Stimulated activated CD8-positive, alpha-beta memory T cell treated with anti-CD3 and anti-CD28 coated beads, Interleukin-12 subunit alpha, Interleukin-12 subunit beta, amount 100 ng/mL, for 24 hours (primary cell): Measurements from ENCODE around the gene ROR2.
"Not testable (repeated sequence)": the region's sequence is repeated elsewhere in the genome, so short reads cannot be mapped to it uniquely, and the experiment has no call there.

ENCODE experiments used
- DNase-seq: peaks from one replicate; pipeline ENCODE4 v3.0.0-alpha.2; 2020; ENCODE audit errors: extremely low read depth

The ROR2 gene

DNA sequence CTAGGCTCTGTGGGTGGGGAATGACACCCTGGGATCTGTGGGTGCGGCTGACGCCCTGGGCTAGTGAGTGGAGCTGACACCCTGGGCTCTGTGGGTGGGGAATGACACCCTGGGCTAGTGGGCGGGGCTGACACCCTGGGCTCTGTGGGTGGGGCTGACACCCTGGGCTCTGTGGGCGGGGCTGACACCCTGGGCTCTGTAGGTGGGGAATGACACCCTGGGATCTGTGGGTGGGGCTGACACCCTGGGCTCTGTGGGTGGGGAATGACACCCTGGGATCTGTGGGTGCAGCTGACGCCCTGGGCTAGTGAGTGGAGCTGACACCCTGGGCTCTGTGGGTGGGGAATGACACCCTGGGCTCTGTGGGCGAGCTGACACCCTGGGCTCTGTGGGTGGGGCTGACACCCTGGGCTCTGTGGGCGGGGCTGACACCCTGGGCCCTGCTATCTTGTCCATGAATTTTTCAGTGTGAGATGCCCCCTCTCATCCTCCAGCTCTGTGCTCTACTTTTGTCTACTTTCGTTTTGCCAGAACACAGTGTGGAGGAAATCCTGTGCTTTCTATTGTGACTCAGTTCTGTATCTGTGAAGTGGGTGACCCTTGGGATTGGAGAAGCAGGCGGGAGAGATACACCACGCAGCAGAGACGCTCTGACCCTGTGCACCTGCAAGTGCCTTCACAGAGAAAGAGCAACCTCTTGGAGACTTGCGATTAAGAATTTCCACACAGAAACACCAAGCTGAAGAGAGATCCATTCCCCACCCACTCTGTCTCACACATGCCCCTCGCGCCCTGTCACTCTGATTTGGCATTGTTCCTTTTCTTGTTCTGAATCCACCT is 151.5 kb downstream of the ROR2 start:
- not testable (repeated sequence) for DNase-seq

GRCh38 chr9:91797517-91797916 is 152.5 kb downstream of the ROR2 start:
- not testable (repeated sequence) for DNase-seq

DNA sequence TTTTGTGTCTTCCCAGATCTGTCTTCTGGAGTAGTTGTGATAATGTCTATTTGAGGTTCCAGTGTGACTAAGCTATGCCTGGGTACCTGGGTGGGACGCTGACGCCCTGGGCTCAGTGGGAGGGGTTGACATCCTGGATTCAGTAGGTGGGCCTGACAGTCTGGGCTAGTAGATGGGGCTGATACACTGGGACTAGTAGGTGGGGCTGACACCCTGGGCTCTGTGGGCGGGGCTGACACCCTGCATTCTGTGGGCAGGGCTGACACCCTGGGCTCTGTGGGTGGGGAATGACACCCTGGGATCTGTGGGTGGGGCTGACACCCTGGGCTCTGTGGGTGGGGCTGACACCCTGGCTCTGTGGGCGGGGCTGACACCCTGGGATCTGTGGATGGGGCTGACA is 153.5 kb downstream of the ROR2 start:
- not testable (repeated sequence) for DNase-seq

GRCh38 chr9:91795598-91796241 is 154.3 kb downstream of the ROR2 start:
- no peak for DNase-seq

DNA sequence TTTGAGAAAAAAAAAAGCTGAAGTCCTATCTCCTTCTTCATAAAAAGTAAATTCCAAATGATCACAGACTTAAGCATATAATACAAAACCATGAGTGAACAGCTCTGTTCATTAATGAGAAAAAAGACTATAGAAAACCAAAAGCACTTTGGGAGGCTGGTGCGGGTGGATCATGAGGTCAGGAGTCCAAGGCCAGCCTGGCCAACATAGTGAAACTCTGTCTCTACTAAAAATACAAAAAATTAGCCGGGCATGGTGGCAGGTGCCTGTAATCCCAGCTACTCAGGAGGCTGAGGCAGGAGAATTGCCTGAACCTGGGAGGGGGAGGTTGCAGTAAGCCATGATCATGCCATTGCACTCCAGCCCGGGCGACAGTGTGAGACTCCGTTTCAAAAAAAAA is 156.7 kb downstream of the ROR2 start:
- not testable (repeated sequence) for DNase-seq

- DNase-seq: no peak
These were observed 159.1 kb downstream of the ROR2 start for GRCh38 chr9:91790917-91791316.

DNA sequence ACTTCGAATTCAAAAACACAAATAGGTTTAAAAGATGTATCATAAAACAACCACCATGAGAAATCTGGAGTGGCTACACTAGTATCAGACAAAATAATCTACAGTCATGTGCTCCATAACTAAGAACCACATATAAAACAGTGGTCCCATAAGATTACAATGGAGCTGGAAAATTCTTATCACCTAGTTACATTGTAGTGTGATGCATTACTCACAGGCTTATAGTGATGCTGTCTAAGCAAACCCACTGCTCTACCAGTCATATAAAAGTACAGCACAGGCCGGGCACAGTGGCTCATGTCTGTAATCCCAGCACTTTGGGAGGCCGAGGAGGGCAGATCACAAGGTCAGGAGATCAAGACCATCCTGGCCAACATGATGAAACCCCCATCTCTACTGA is 160.1 kb downstream of the ROR2 start:
- DNase-seq: no peak

DNA sequence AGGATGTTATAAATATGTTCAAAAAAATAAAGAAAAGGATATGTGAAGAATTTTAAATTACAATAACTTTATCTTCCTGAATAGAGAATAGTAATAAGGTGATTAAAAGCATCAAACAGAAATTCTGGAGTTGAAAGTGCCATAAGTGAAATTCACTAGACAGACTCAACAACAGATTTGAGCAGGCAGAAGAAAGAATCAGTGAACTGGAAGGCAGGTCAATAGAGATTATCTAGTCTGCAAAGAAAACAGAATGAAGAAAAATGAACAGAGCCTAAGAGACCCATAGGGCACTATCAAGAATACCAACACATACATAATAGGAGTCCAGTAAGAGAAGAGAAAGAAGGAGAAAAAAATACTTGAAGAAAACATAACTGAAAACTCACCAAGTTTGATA is 162.1 kb downstream of the ROR2 start:
- no peak for DNase-seq

GRCh38 chr9:91786132-91786896 is 163.7 kb downstream of the ROR2 start:
- DNase-seq: no peak

- no peak for DNase-seq
These were observed 164.6 kb downstream of the ROR2 start for GRCh38 chr9:91785447-91785842.

- DNase-seq: no peak
These were observed 165.2 kb downstream of the ROR2 start for GRCh38 chr9:91784673-91785446.

- DNase-seq: no peak
These were observed 166.0 kb downstream of the ROR2 start for GRCh38 chr9:91783876-91784672.

DNA sequence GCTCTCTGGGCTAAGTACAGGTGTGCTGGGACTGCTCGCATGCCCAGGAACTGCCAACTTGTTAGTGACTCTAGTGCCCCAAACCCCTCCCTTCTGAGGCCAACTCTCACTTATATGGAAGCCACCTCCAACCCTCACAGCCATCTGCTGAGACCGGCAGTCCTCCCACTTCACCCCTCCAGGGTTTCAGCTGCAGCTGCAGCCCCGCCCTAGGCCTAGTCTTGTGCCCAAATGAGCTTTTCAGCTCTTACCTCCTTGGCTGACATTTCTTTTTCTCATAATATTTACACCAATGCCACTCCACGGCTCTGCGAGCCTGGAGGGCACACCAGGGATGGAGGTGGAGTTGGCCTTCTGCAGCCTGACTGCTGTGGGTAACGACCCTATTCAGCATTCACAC is 166.6 kb downstream of the ROR2 start:
- DNase-seq: no peak

GRCh38 chr9:91782708-91783214 is 167.3 kb downstream of the ROR2 start:
- no peak for DNase-seq

DNA sequence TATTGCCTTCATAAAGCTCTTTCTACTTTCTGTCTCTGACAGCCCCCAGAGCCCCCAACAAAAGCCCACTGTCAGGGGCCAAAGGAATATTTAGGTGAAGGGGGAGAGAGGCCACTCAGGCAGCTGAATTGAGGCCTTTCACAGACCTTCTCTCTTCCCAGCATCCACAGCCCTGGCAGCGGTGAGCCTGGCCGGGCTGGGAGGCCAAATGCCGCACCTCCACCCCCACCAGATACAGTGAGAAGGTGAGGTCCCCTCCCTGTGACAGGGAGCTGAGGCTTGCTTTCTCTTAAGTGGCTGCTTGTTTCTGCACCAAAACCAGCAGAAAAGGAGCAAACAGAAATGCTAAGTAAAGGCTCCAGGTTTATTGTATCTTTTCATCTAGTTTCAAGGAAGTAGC is 168.1 kb downstream of the ROR2 start:
- DNase-seq: no peak

DNA sequence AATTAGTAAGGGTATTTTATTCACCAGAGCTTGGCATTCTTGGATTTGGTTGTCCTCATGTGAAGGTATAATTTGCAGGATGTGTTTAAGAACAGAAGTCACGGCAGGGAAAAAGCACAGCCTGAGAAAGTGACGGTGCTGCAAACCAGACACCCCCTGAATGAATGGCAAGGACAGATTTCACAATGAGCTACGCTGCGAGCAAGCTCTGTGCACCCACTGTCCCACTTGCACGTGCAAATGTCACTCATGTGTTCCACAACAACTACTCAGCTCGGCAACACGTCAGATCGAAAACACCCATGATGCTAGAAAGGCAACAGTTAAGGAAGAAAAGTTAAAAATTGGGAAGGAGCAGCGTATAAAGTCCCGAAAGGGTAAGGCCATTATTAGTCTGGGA is 168.9 kb downstream of the ROR2 start:
- no peak for DNase-seq

GRCh38 chr9:91778031-91778430 is 172.0 kb downstream of the ROR2 start:
- no peak for DNase-seq

DNA sequence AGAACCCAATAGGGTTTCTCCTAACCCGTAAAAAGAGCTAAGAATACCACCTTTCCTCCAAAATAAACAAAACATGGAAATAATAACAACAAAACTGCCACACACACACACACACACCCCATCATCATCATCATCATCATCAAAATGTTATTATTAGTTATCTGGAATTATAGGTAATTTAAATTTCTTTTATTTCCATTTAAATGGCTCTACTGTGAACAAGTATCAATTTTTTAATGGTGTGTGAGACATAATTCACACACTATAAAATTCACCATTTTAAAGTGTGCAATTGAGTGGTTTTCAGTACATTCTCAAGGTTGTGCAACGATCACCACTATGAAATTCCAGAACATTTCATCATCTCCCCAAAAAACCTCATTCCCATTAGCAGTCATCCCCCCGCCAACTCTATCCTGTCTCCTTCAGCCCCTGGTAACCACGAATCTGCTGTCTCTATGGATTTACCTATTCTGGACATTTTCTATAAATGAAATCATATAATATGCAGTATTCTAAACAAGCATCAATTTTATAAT is 172.7 kb downstream of the ROR2 start:
- DNase-seq: no peak

- DNase-seq: no peak
These were observed 173.4 kb downstream of the ROR2 start for GRCh38 chr9:91776409-91777291.

DNA sequence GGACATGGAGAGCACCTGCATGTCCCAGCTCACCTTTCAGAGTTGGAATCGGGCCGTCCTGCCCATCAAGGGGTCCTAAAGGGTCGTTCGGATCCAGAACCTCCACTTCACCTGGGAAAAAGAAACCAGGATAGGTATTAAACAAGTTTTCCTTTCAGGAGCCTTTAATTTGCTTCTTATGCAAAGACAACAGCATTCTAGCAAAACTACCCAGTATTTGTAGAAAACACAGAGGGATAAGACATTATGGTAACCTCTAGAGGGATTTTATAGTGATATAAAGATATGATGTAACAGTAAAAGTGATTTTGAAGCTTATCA is 174.4 kb downstream of the ROR2 start:
- no peak for DNase-seq
